Trophoblast cell (in vitro differentiated cells and primary cell): ENCODE results near the gene SUSD1.
A peak's percentile ranks its signal among the peaks of the same experiment; 100 is the strongest.

Experiments used
- DNase-seq, 2 donors: peaks; one replicate each; pipeline ENCODE4 v3.0.0-alpha.2; 2016
- H2AFZ ChIP-seq: 2 replicates; pipeline ENCODE4 v1.6.1; 2013; ENCODE audit warnings: low read length, moderate library complexity, mild to moderate bottlenecking; ENCODE audit not compliant: insufficient read depth, poor library complexity
- H2AK5ac ChIP-seq: 2 replicates; pipeline ENCODE4 v1.6.1; 2013; ENCODE audit warnings: mild to moderate bottlenecking, low read length
- H2BK120ac ChIP-seq: 2 replicates; pipeline ENCODE4 v1.6.1; 2013; ENCODE audit warnings: low read length, mild to moderate bottlenecking, moderate library complexity; ENCODE audit not compliant: insufficient read depth, poor library complexity
- H2BK12ac ChIP-seq: 2 replicates; pipeline ENCODE4 v1.6.1; 2013; ENCODE audit warnings: mild to moderate bottlenecking, low read length, moderate library complexity
- H2BK5ac ChIP-seq: 2 replicates; pipeline ENCODE4 v1.6.1; 2013; ENCODE audit warnings: low read length, low read depth, moderate library complexity, mild to moderate bottlenecking; ENCODE audit not compliant: poor library complexity
- H3K14ac ChIP-seq: 2 replicates; pipeline ENCODE4 v1.6.1; 2013; ENCODE audit warnings: mild to moderate bottlenecking, low read length
- H3K18ac ChIP-seq: 2 replicates; pipeline ENCODE4 v1.6.1; 2013; ENCODE audit warnings: mild to moderate bottlenecking, low read length
- H3K23ac ChIP-seq: 2 replicates; pipeline ENCODE4 v1.6.1; 2013; ENCODE audit warnings: low read length
- H3K27ac ChIP-seq: 2 replicates; pipeline ENCODE4 v1.5.1; 2013; ENCODE audit warnings: low read depth, mild to moderate bottlenecking, inconsistent platforms, low read length, moderate library complexity
- H3K27me3 ChIP-seq: 2 replicates; pipeline ENCODE4 v1.6.1; 2013; ENCODE audit warnings: inconsistent platforms, mild to moderate bottlenecking, low read length, moderate library complexity; ENCODE audit not compliant: insufficient read depth
- H3K36me3 ChIP-seq, 2 experiments: 1 replicate in 1 of 2; 2 replicates in 1 of 2; pipeline ENCODE4 v1.6.1; 2013; ENCODE audit warnings: low read length in 2 of 2, mild to moderate bottlenecking in 2 of 2, moderate library complexity in 1 of 2; ENCODE audit not compliant: insufficient read depth in 2 of 2, control insufficient read depth in 1 of 2
- H3K4ac ChIP-seq: 2 replicates; pipeline ENCODE4 v1.6.1; 2013; ENCODE audit warnings: low read depth, mild to moderate bottlenecking, low read length, moderate library complexity
- H3K4me1 ChIP-seq, 2 experiments: 1 replicate in 1 of 2; 2 replicates in 1 of 2; pipeline ENCODE4 v1.6.1; 2013; ENCODE audit warnings: low read length in 2 of 2, mild to moderate bottlenecking in 2 of 2, moderate library complexity in 1 of 2; ENCODE audit not compliant: insufficient read depth in 2 of 2, control insufficient read depth in 1 of 2
- H3K4me2 ChIP-seq: 2 replicates; pipeline ENCODE4 v1.6.1; 2013; ENCODE audit warnings: inconsistent platforms, mild to moderate bottlenecking, low read length, moderate library complexity
- H3K4me3 ChIP-seq: 2 replicates; pipeline ENCODE4 v1.5.1; 2013; ENCODE audit warnings: mild to moderate bottlenecking, low read depth, low read length, inconsistent platforms
- H3K79me1 ChIP-seq: one replicate; pipeline ENCODE4 v1.6.1; 2013; ENCODE audit warnings: low read length
- H3K79me2 ChIP-seq: 2 replicates; pipeline ENCODE4 v1.6.1; 2013; ENCODE audit warnings: low read length, mild to moderate bottlenecking; ENCODE audit not compliant: control insufficient read depth, insufficient read depth, poor library complexity
- H3K9ac ChIP-seq: 2 replicates; pipeline ENCODE4 v1.6.1; 2013; ENCODE audit warnings: mild to moderate bottlenecking, low read length
- H3K9me3 ChIP-seq: 2 replicates; pipeline ENCODE4 v1.6.1; 2013; ENCODE audit warnings: low read depth, mild to moderate bottlenecking, control low read depth, inconsistent platforms, low read length; ENCODE audit not compliant: insufficient read depth
- H4K12ac ChIP-seq: 2 replicates; pipeline ENCODE4 v1.6.1; 2013; ENCODE audit warnings: low read depth, mild to moderate bottlenecking, low read length, moderate library complexity
- H4K8ac ChIP-seq: 2 replicates; pipeline ENCODE4 v1.6.1; 2013; ENCODE audit warnings: low read depth, mild to moderate bottlenecking, low read length, moderate library complexity
- H4K91ac ChIP-seq: one replicate; pipeline ENCODE4 v1.6.1; 2013; ENCODE audit warnings: low read depth, mild to moderate bottlenecking, low read length, moderate library complexity
- WGBS: extraction: QIAGEN DNeasy Blood & Tissue Kit; methylation state at CpG from one replicate; pipeline ENCODE4 v1.1.7; 2013; ENCODE audit warnings: missing lambda C conversion rate; ENCODE audit not compliant: insufficient read length, insufficient coverage; ENCODE audit errors: extremely low coverage; 5-methylcytosine and 5-hydroxymethylcytosine counted together

Gene SUSD1

DNA sequence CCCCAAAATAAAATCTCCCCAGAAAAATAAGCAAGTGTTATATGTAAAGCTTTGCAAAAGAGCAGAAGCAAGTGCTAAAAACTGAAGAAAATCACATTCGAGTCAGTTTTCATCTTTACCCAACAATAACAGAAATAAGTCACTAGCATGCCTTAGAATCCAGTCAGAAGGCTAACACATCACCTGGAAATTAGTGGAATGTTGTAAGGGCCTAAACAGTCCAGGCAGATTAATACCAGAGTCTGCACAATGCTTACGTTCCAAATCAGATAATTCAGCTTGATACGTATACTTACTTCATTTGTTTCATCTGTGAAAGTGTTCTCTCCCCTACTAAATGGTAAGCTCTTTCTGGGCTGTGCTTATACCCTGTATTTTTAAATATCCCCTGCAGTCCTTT lies 42.7 kb downstream of the SUSD1 start:
- H3K4me1 ChIP-seq = peaks cover 0 to 3% of the 10 kb centered on the region in 2 experiments
- H2BK120ac ChIP-seq = no peak overlapping the region
- H2BK12ac ChIP-seq = no peak overlapping the region
- no peak overlapping the region for H3K14ac ChIP-seq
- no peak overlapping the region for H4K12ac ChIP-seq
- H4K8ac ChIP-seq = no peak overlapping the region
- H3K79me1 ChIP-seq = no peaks in the 10 kb centered on the region
- H3K9me3 ChIP-seq = peaks cover 1% of the 10 kb centered on the region
- no peak overlapping the region for H3K9ac ChIP-seq
- no peak overlapping the region for H3K4ac ChIP-seq
- H3K27me3 ChIP-seq = no peaks in the 10 kb centered on the region
- H3K36me3 ChIP-seq = peaks cover 4 to 6% of the 10 kb centered on the region in 2 experiments
- H3K4me3 ChIP-seq = no peak overlapping the region
- WGBS = no CpG with 5 or more reads among the region's 3 CpGs
- H2BK5ac ChIP-seq = no peak overlapping the region
- H4K91ac ChIP-seq = no peak overlapping the region
- H3K18ac ChIP-seq = no peak overlapping the region
- no peak overlapping the region for H3K4me2 ChIP-seq
- peak; percentile 35 to 82 for DNase-seq
- H2AK5ac ChIP-seq = no peak overlapping the region
- no peaks in the 10 kb centered on the region for H3K79me2 ChIP-seq
- H2AFZ ChIP-seq = no peak overlapping the region
- no peak overlapping the region for H3K27ac ChIP-seq
- no peak overlapping the region for H3K23ac ChIP-seq

DNA sequence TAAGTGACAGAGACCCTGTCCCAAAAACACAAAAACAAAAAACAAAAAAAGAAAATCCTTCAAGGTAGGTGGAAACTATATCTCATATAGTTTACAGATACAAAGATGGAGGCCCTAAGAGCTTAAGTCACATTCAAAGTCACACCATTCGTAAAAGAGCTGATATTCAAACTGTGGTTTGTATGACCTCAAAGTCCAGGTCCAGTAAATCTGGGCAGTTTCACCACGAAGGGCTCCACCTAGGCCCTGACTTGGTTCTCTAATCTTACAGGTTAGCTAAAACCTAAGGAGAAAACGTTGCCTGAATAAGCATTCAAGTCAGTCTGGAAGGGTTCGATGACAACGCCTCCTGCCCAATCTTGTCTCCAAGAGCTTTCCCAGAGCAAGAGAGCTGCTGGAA lies 44.1 kb downstream of the SUSD1 start:
- Histone ChIP-seq H4K91ac (no peak overlapping the region), H2BK5ac (no peak overlapping the region), H3K23ac (no peak overlapping the region), H3K79me2 (no peaks in the 10 kb centered on the region), H3K4me2 (no peak overlapping the region), H3K36me3 (no peaks in the 10 kb centered on the region), H3K4me1 (peaks cover 0 to 3% of the 10 kb centered on the region in 2 experiments), H3K14ac (no peak overlapping the region), H3K27me3 (no peaks in the 10 kb centered on the region), H2BK120ac (no peak overlapping the region), H2AFZ (no peak overlapping the region), H4K8ac (no peak overlapping the region), H3K18ac (no peak overlapping the region), H4K12ac (no peak overlapping the region), H3K27ac (no peak overlapping the region), H3K9ac (no peak overlapping the region), H3K4ac (no peak overlapping the region), H2AK5ac (no peak overlapping the region), H3K9me3 (no peaks in the 10 kb centered on the region), H2BK12ac (no peak overlapping the region), H3K79me1 (no peaks in the 10 kb centered on the region), H3K4me3 (no peak overlapping the region)
- no CpG with 5 or more reads among the region's 5 CpGs for WGBS
- no peak for DNase-seq

DNA sequence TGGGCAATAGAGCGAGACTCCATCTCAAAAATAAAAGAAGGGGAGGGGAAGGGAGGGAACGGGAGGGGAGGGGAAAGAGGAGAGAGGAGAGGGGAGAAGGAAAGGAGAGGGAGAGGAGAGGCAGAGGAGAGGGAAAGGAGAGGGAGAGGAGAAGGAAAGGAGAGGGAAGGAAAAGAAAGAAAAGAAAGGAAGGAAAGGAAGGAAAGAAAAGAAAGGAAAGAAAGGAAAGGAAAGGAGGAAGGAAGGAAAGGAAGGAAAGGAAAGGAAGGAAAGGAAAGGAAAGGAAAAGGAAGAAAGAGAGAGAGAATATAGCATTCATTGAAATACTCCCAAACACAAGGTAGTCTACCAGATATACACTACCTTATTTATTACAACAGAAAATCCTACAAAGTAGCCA lies 44.8 kb downstream of the SUSD1 start:
- no peaks in the 10 kb centered on the region for H3K79me2 ChIP-seq
- no peak overlapping the region for H4K12ac ChIP-seq
- no peaks in the 10 kb centered on the region for H3K9me3 ChIP-seq
- no peak overlapping the region for H2AFZ ChIP-seq
- no CpG with 5 or more reads among the region's 2 CpGs for WGBS
- no peak overlapping the region for H3K9ac ChIP-seq
- H3K4ac ChIP-seq = no peak overlapping the region
- no peak overlapping the region for H3K23ac ChIP-seq
- H2BK5ac ChIP-seq = no peak overlapping the region
- no peak overlapping the region for H4K91ac ChIP-seq
- H3K4me2 ChIP-seq = no peak overlapping the region
- no peaks in the 10 kb centered on the region for H3K79me1 ChIP-seq
- no peak overlapping the region for H3K14ac ChIP-seq
- no peak overlapping the region for H2BK120ac ChIP-seq
- no peak overlapping the region for H2BK12ac ChIP-seq
- no peak overlapping the region for H3K4me3 ChIP-seq
- H3K18ac ChIP-seq = no peak overlapping the region
- no peak overlapping the region for H3K27ac ChIP-seq
- H2AK5ac ChIP-seq = no peak overlapping the region
- H3K36me3 ChIP-seq = no peaks in the 10 kb centered on the region
- no peak overlapping the region for H4K8ac ChIP-seq
- DNase-seq = no peak
- no peaks in the 10 kb centered on the region for H3K27me3 ChIP-seq
- peaks cover 0 to 3% of the 10 kb centered on the region in 2 experiments for H3K4me1 ChIP-seq

DNA sequence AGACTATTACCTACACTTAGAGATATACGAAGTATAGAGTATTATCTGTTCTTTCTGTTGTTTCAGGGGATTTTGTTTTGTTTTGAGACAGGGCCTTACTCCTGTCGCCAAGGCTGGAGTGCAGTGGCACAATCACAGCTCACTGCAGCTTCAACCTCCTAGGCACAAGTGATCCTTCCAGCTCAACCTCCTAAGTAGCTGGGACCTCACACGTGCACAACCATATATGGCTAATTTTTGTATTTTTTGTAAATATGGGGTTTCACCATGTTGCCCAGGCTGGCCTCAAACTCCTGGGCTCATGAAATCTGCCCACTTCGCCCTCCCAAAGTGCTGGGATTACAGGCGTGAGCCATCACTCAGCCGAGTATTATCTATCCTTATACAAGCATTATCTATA lies 45.9 kb downstream of the SUSD1 start:
- no peak overlapping the region for H4K8ac ChIP-seq
- DNase-seq = no peak
- no peak overlapping the region for H3K9ac ChIP-seq
- no peaks in the 10 kb centered on the region for H3K79me2 ChIP-seq
- H2AK5ac ChIP-seq = no peak overlapping the region
- no peak overlapping the region for H3K27ac ChIP-seq
- whole genome bisulfite sequencing = no CpG with 5 or more reads among the region's 6 CpGs
- no peaks in the 10 kb centered on the region for H3K79me1 ChIP-seq
- H3K18ac ChIP-seq = no peak overlapping the region
- no peak overlapping the region for H3K23ac ChIP-seq
- H3K14ac ChIP-seq = no peak overlapping the region
- peaks cover 0 to 3% of the 10 kb centered on the region in 2 experiments for H3K4me1 ChIP-seq
- no peak overlapping the region for H3K4ac ChIP-seq
- no peak overlapping the region for H4K12ac ChIP-seq
- no peak overlapping the region for H2BK120ac ChIP-seq
- H3K4me2 ChIP-seq = no peak overlapping the region
- no peaks in the 10 kb centered on the region for H3K9me3 ChIP-seq
- no peak overlapping the region for H2BK12ac ChIP-seq
- peaks cover 0 to under 1% of the 10 kb centered on the region in 2 experiments for H3K36me3 ChIP-seq
- no peak overlapping the region for H2AFZ ChIP-seq
- H4K91ac ChIP-seq = no peak overlapping the region
- H3K4me3 ChIP-seq = no peak overlapping the region
- H3K27me3 ChIP-seq = no peaks in the 10 kb centered on the region
- H2BK5ac ChIP-seq = no peak overlapping the region
